Subcutaneous abdominal adipose tissue (tissue), 5 donors: Measurements from ENCODE around the gene SVIL.
"Not testable (repeated sequence)": the region's sequence is repeated elsewhere in the genome, so short reads cannot be mapped to it uniquely, and the experiment has no call there.

Experiments
- H3K27ac ChIP-seq: one replicate; pipeline ENCODE4 v1.7.0; 2013; ENCODE audit warnings: low read depth, mild to moderate bottlenecking, inconsistent platforms, low read length, moderate library complexity
- H3K27me3 ChIP-seq, 5 donors: one replicate each; pipeline ENCODE4 v1.7.0; 2013; ENCODE audit warnings: low read length in 5 of 5, inconsistent platforms in 1 of 5; ENCODE audit not compliant: control insufficient read depth in 5 of 5, insufficient read depth in 4 of 5
- H3K36me3 ChIP-seq, 5 donors: one replicate each; pipeline ENCODE4 v1.7.0; 2013; ENCODE audit warnings: low read length in 5 of 5; ENCODE audit not compliant: control insufficient read depth in 5 of 5, insufficient read depth in 5 of 5
- H3K4me1 ChIP-seq, 5 donors: one replicate each; pipeline ENCODE4 v1.7.0; 2013; ENCODE audit warnings: low read length in 5 of 5, mild to moderate bottlenecking in 3 of 5, moderate library complexity in 1 of 5; ENCODE audit not compliant: control insufficient read depth in 5 of 5, insufficient read depth in 5 of 5
- H3K4me3 ChIP-seq, 5 donors: one replicate each; pipeline ENCODE4 v1.7.0; 2013; ENCODE audit warnings: low read length in 5 of 5, low read depth in 1 of 5
- H3K9ac ChIP-seq, 5 donors: one replicate each; pipeline ENCODE4 v1.7.0; 2013; ENCODE audit warnings: low read length in 5 of 5, mild to moderate bottlenecking in 4 of 5, moderate library complexity in 3 of 5
- H3K9me3 ChIP-seq, 5 donors: one replicate each; pipeline ENCODE4 v1.7.0; 2013; ENCODE audit warnings: low read length in 5 of 5; ENCODE audit not compliant: control insufficient read depth in 5 of 5
- donor health status: healthy.
- donor health status: healthy.
- donor health status: healthy.
- donor health status: healthy.
- donor health status: healthy.

SVIL gene

DNA sequence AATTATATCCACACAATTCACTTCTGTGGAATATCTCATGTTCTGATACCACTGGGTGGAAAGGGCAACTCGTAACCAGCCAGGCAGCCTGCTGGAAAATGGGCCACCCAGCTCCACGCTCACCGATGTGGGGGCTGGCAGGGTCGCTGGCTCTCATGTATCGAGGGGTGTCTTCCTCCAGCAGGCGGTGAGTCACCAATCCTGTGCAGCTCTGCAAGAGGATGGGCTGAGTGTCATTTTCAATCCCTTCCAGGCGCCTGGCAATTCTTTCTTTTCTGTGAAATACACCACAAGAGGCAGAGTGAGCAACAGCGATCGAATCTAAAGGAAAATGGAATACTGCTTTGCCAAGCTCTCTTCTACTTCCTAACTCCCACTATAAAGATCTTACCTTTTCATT lies 80.1 kb downstream of the SVIL start:
- no peaks in the 10 kb centered on the region for H3K27me3 ChIP-seq
- H3K27ac ChIP-seq, result no peak overlapping the region
- peaks cover 0 to 20% (median 19%) of the 10 kb centered on the region in 5 donors for H3K4me1 ChIP-seq
- H3K9me3 ChIP-seq, result no peaks in the 10 kb centered on the region
- no peak overlapping the region for H3K9ac ChIP-seq
- H3K36me3 ChIP-seq, result peaks cover 0 to 33% (median 24%) of the 10 kb centered on the region in 5 donors
- H3K4me3 ChIP-seq, result no peak overlapping the region

DNA sequence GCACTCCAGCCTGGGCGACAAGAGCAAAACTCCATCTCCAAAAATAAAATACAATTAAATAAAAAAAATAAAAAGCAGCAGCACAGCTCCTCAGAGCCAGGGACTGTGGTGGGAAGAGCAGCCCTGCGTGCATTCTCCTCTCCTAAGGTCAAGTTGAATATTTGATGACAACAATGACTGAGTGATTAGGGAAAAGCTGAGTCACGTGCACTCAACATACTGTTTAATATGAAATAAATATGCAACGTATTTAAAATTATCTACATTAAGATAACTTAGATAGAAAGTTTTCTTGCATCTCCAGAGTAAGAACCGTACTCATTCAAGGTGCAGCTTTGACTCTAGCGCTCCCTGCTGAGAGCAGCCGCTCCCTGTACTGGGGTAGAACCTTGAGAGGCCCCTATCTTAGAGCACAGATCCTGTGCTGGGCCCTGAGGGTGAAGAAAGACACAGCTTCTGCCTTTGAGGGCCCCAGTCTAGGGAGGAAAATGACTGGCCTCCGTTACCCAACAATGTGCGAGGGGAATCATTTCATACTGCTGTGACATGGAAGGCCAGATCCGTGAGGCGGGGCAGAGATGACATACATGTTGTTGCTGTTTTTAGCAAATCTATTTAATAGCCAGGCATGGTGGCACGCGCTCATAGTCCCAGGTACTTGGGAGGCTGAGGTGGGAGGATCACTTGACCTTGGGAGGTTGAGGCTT lies 81.1 kb downstream of the SVIL start:
- Histone ChIP-seq H3K27ac (no peak overlapping the region), H3K27me3 (no peaks in the 10 kb centered on the region), H3K4me3 (no peak overlapping the region), H3K36me3 (peaks cover under 1 to 33% (median 24%) of the 10 kb centered on the region in 5 donors), H3K9ac (no peak overlapping the region), H3K9me3 (no peaks in the 10 kb centered on the region), H3K4me1 (peaks cover 0 to 18% (median 15%) of the 10 kb centered on the region in 5 donors)

DNA sequence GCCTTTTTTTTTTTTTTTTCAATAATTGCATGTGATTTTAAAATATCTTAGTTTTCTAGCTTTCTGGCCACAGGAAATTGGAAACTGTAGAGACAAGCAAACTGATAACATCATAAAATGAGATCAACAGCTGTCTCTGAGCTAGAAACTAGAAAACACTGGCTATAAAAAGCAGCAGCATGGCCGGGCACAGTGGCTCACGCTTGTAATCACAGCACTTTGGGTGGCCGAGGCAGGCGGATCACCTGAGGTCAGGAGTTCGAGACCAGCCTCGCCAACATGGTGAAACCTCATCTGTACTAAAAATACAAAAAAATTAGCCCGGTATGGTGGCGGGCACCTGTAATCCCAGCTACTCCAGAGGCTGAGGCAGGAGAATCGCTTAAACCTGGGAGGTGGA lies 81.7 kb downstream of the SVIL start:
- H3K27ac ChIP-seq, H3K9ac ChIP-seq, H3K4me3 ChIP-seq, H3K27me3 ChIP-seq, H3K9me3 ChIP-seq: not testable (repeated sequence)
- peaks cover 6 to 33% (median 24%) of the 10 kb centered on the region in 5 donors for H3K36me3 ChIP-seq
- H3K4me1 ChIP-seq, result peaks cover 0 to 18% (median 15%) of the 10 kb centered on the region in 5 donors

DNA sequence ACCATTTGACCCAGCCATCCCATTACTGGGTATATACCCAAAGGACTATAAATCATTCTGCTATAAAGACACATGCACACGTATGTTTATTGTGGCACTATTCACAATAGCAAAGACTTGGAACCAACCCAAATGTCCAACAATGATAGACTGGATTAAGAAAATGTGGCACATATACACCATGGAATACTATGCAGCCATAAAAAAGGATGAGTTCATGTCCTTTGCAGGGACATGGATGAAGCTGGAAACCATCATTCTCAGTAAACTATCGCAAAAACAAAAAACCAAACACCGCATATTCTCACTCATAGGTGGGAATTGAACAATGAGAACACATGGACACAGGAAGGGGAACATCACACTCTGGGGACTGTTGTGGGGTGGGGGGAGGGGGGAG lies 85.3 kb downstream of the SVIL start:
- H3K9ac ChIP-seq, H3K4me1 ChIP-seq, H3K27ac ChIP-seq, H3K27me3 ChIP-seq, H3K9me3 ChIP-seq, H3K4me3 ChIP-seq: not testable (repeated sequence)
- H3K36me3 ChIP-seq, result peaks cover 6 to 30% (median 22%) of the 10 kb centered on the region in 5 donors

DNA sequence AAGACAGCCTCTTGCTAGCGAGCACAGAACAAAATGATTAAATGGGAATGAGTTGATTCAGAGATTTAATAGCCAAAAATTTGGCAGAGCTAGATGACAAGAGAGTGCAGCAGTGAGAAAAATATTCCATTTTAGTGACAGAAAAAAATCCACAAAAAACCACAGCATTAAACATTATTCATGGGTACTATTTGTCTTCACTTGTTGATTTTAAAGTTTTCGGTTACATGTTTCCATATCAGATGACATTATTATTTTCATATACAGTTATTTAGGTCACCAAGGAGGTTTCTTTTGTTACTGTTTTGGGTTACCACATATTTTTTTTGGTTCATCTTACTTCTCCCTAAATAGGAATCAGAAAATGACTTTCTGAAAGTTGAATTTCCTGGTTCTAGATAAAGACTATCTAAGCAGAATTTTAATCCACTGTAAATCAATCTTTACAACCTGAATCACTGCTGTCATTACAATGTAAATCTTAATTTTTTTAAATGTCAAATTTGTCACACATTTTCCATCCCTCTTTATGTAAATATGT lies 87.9 kb downstream of the SVIL start:
- H3K9me3 ChIP-seq, result no peaks in the 10 kb centered on the region
- no peaks in the 10 kb centered on the region for H3K27me3 ChIP-seq
- H3K36me3 ChIP-seq, result peaks cover 10 to 19% (median 14%) of the 10 kb centered on the region in 5 donors
- H3K9ac ChIP-seq, result no peak overlapping the region
- no peak overlapping the region for H3K4me3 ChIP-seq
- no peaks in the 10 kb centered on the region for H3K4me1 ChIP-seq
- no peak overlapping the region for H3K27ac ChIP-seq

DNA sequence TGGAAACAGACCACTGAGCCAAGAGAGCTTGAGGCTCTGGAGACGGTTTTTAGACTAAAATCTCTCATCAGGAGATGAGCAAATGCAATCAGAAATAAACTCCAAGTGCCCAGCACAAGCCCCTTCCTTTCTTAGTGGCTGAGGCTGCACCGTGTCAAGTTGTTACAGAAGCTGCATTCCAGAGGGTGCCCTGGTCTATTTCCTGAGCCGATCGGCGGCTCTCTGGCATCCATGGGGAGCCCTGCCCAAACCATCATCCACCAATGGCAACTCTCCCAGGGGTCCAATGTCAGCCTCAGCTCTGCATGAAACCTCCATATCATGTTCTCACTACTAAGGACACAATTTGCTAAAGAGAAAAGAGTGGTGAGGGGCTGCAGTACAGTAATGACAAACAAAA lies 89.6 kb downstream of the SVIL start:
- Histone ChIP-seq H3K36me3 (peaks cover 0 to 10% (median 3%) of the 10 kb centered on the region in 5 donors), H3K9me3 (no peaks in the 10 kb centered on the region), H3K9ac (no peak overlapping the region), H3K4me1 (no peaks in the 10 kb centered on the region), H3K27me3 (no peaks in the 10 kb centered on the region), H3K27ac (no peak overlapping the region), H3K4me3 (no peak overlapping the region)

DNA sequence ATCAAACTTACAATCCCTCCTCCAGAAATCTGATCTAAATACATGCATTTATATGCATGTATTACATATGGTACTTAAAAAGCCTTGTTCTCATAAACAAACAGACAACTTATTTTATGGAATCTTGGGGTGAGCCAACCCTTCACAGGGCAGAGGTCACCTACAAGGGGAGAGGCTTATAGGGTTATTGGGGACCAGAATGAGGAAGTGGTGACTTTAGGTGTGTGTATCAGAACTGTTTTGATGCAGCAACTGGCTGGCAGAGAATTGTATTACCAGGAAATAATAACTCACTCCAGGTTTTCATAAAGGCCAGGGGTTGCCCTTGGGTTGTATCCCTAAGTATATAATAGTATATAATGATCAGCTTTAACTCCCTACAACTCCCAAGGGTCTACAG lies 91.1 kb downstream of the SVIL start:
- peaks cover 0 to 13% (median 4%) of the 10 kb centered on the region in 5 donors for H3K36me3 ChIP-seq
- H3K4me1 ChIP-seq, result no peaks in the 10 kb centered on the region
- no peak overlapping the region for H3K9ac ChIP-seq
- H3K27ac ChIP-seq, result no peak overlapping the region
- H3K27me3 ChIP-seq, result no peaks in the 10 kb centered on the region
- H3K9me3 ChIP-seq, result no peaks in the 10 kb centered on the region
- H3K4me3 ChIP-seq, result no peak overlapping the region

DNA sequence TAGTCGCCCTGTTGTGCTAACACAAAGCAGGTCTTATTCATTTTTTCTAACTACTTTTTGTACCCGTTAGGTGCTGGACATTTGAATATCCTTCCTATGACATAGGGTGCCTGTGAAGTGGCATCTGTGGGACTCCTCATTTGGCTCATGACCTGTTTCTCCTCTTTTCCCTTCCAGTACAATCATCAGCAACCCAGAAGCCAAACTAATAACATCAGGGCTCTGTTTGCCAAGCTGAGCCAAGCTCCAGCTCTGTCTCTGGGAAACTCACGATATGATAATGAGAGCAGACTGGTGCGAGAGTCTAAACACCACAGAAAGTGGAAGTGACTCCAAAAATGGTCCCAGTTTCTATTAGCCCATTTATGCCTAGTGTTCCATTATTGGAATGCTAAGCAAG lies 92.0 kb downstream of the SVIL start:
- H3K4me3 ChIP-seq, result no peak overlapping the region

DNA sequence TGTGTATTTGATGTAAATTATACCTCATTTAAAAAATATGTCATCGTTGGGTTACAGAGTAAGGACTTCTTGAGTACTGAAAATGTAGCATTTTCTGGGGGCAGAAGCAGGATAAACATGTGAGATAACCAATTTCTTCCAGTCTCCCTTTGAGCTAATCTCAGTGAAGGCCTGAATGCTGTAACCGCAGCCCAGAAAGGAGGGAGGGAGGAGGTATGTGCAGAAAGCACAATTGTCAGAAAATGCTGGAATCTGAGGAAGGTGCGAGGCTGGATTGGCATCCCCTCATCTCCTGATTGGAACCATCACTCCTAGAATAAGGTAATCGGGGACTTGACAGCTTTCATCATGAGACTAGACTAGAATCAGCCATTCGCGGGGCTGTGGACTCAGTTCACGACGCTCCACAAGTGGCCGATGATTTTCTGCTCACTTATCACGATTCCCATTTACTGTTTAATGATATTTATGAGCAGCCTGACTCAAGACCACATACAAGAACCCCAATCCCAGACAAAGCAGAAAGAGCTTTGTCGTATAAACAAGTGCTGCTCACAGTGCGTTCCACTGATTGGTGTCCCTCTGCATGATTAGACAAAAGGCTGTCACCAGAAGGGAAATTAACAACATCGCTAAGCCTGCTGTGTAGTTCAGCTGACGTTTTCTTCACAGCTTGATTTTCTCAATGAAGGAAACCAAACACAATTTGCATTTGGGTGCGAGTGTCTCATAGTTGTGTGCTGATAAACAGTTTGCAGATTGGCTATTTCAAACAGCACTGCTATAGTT lies 93.2 kb downstream of the SVIL start:
- no peak overlapping the region for H3K4me3 ChIP-seq
- no peaks in the 10 kb centered on the region for H3K4me1 ChIP-seq
- H3K9ac ChIP-seq, result no peak overlapping the region
- H3K36me3 ChIP-seq, result peaks cover 0 to 19% (median 4%) of the 10 kb centered on the region in 5 donors
- no peaks in the 10 kb centered on the region for H3K27me3 ChIP-seq
- H3K27ac ChIP-seq, result no peak overlapping the region
- H3K9me3 ChIP-seq, result no peaks in the 10 kb centered on the region

More for the DNA sequence above, 92.0 kb downstream of the SVIL start:
- H3K27ac ChIP-seq, result no peak overlapping the region
- no peaks in the 10 kb centered on the region for H3K9me3 ChIP-seq
- H3K27me3 ChIP-seq, result no peaks in the 10 kb centered on the region
- no peak overlapping the region for H3K9ac ChIP-seq
- peaks cover 0 to 19% (median 4%) of the 10 kb centered on the region in 5 donors for H3K36me3 ChIP-seq
- H3K4me1 ChIP-seq, result no peaks in the 10 kb centered on the region

DNA sequence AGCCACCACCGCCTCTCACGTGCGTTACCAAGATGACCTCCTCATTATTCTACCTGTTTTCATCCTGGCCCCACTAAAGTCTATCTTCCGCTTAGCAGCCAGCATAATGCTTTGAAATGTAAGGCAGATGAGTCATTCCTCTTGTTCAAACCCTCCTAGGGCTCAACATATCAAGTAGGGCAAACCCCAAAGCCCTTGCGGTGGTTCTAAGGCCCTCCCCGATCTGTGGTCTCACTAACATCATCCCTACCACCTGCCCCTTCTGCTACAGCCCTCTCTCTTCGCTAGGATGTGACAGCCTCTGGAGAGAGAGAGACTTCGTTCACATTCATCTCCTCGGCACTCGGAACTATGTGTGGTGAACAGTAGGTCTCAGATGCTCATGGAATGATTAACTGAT lies 94.8 kb downstream of the SVIL start:
- peaks cover 0 to 8% (median 7%) of the 10 kb centered on the region in 5 donors for H3K4me1 ChIP-seq
- no peak overlapping the region for H3K27ac ChIP-seq

More for the DNA sequence above, 94.8 kb downstream of the SVIL start:
- H3K9ac ChIP-seq, result no peak overlapping the region
- H3K27me3 ChIP-seq, result no peaks in the 10 kb centered on the region
- no peaks in the 10 kb centered on the region for H3K9me3 ChIP-seq
- H3K4me3 ChIP-seq, result no peak overlapping the region
- peaks cover 0 to 19% (median 4%) of the 10 kb centered on the region in 5 donors for H3K36me3 ChIP-seq
